ENCODE results near the gene NRP2.

Gene NRP2, protein sequence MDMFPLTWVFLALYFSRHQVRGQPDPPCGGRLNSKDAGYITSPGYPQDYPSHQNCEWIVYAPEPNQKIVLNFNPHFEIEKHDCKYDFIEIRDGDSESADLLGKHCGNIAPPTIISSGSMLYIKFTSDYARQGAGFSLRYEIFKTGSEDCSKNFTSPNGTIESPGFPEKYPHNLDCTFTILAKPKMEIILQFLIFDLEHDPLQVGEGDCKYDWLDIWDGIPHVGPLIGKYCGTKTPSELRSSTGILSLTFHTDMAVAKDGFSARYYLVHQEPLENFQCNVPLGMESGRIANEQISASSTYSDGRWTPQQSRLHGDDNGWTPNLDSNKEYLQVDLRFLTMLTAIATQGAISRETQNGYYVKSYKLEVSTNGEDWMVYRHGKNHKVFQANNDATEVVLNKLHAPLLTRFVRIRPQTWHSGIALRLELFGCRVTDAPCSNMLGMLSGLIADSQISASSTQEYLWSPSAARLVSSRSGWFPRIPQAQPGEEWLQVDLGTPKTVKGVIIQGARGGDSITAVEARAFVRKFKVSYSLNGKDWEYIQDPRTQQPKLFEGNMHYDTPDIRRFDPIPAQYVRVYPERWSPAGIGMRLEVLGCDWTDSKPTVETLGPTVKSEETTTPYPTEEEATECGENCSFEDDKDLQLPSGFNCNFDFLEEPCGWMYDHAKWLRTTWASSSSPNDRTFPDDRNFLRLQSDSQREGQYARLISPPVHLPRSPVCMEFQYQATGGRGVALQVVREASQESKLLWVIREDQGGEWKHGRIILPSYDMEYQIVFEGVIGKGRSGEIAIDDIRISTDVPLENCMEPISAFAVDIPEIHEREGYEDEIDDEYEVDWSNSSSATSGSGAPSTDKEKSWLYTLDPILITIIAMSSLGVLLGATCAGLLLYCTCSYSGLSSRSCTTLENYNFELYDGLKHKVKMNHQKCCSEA

DNA sequence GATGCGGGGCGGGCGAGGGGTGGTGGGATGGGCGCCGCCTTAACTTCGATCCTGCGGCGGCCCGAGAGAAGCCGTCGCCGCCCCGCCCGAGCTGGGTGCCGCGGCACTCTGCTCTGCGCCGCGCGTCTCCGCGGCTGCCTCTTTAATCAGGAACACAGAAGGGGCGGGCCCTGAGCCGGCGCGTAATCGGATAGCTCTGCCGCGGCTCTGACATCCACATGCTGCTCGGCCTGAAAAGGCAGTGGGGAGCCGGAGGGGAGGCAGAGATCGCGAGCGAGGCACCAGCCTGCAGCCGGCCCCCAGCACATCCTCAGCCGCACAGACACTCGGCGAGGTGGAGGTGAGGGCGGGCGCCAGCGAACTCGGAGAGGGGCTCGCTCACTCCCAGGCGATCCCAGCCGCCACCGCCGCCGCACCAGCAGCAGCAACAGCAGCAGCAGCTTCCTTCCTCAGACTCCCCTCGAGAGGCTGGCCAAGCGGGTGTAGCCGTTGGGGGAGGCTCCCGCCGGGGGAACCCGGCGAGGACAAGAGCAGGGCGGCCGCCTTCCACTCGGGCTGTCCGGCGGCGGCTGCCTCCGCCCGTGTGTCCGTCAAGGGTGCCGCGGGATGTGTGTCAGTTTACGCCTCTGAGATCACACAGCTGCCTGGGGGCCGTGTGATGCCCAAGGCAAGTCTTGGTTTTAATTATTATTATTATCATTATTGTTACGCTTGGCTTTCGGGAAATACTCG is at the start of gene NRP2:
NRP2 (plus strand) TSS at position 263 of the 732 bp plus-strand sequence. CDS start 790 bp downstream, outside the sequence.
- DNase-seq, result peak; percentile 69

DNA sequence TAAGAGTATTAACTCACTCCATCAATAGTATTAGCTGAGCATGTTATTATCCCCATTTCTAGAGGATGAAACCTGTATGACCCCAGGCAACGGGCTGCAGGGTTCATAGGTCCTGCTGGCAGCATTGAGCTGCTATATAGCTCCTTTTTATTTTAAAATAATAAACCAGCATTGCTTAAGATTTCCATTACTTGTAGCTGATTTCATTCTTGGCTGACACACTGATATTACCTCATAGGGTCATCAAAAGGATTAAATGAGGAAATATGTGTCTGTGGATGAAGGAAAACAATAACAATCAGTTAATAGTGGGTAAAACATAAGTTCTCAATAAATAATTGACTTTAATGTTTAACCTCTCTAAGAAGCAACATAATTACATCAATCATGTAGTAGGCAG is 48.3 kb upstream of the NRP2 start:
- no peak for DNase-seq

DNA sequence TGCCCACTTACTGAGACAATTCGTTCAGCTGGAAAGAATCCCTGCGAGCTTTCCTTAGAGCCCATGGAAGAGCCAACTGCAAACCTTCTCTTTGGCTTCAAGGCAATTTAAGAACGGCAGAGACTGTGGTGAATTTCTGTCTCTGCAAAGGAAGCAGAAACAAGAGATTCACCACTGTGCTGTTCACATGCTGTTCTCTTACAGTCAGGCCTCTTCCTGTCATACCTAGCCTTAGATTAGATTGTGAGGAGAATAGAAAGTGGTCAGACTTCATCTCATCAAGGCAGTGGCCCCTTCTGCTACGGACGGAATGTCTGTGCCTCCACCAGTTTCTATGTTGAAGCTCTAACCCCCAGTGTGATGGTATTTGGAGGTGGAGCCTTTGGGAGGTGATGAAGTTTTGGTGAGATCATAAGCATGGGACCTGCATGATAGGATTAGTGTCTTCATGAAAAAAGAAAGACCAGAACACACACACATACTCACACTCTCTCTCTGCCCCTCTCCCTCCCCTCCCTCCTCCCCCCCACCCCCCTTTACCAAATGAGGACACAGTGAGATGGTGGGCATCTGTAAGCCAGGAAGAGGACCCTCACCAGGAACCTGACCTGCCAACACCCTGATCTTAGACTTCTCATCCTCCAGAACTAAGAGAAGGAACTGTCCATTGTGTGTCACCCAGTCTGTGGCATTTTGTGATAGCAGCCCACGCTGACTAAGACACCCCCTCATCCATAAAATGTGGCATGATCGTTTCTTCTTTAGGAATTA is 45.6 kb upstream of the NRP2 start:
- DNase-seq, result no peak

DNA sequence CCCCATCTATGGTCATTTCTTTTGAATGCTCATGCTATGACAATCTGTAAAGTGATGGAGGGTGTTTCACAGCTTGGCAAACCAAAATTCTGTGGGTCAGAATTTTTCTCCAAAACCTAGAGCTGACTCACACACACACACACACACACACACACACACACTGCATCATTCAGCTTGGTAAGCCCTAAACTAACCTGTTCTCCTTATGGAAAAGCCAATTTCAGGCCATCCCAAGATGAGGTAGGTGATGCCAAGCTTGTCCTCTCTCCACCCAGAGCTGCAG is 45.0 kb upstream of the NRP2 start:
- no peak for DNase-seq

DNA sequence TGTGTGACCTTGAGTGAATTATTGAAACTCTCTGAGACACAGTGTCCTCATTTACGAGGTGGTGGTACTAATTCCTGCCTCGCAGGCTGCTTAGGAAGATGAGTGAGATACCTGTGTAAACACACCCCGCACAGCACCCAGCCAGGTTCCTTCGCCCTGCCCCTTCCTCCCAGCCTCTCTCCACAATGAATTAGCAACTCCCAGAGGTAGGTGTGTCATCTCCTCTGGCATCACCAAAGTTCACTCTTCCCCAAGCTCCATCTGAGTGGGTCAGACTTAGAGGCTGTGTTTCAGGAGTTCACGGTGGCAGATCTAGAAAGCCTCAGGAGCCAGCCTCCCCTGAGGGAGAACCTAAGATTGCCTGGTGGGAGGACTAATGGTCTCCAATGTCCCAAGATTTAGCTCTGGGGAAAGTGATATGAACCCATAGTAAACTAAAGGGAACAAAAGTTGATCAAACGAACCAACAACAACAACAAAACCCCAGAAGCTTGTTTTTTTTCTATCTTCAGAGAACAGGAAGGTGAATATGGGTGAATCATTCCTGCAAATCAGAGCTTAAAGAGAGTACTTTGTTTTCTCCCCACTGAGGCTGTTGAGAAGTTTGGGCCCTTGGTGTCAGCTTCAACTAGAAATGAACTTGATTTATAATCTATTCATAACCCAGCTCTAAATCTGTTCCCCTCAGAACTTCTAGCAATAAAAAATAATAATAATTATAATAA is 44.4 kb upstream of the NRP2 start:
- no peak for DNase-seq

DNA sequence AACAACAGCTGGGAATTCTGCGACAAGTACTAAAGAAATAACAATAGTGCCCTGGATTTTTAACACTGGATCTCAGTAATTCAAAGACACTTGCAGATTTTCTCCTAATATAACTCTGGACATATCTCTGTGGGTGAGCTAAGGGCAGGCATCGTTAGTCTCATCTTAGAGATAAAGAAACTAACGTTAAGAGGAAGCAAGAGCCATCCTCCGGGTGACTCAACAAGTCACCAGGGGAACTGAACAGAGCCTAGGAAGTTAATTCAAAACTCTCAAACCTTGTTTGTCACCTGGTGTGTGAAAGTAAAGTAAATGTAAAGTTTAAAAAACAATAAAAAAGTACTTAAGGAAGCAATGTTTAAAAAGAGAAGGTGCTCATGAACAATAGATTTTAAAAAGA is 41.6 kb upstream of the NRP2 start:
- DNase-seq, result no peak

DNA sequence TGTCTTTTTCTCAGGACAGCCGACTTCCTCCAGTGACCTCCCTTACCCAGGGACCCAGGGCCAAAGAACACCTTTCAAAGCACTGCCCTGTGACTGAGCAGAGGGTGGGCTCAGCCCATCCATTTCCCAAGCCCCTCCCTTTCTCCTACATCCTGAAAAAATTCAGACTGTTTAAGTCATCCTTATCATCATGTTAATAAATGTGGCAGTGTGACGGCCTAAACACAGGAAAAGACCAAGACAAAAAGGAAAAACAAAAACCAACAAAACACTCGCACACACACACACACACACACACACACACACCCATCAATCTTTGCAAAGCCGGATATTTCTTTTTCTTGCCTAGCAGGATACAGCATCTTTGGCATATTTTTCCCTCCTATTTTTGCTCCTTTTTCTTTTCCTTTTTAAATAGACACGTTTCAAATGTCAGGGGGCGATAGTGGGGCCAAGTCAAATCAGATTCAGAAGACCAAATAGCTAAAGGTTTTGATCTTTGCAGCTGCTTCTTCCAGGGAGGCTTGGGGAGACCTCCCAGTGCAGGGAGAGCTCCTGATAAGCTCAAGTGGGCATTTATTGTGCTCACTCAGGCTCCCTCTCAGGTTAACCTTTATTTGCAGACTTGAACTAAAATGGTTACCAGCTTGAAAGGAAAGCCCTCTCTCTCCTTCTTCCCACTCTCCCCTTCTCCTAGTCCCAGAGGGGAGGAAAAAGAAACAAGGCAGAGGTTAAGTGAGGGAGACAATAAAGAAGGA is 39.5 kb upstream of the NRP2 start:
- no peak for DNase-seq

DNA sequence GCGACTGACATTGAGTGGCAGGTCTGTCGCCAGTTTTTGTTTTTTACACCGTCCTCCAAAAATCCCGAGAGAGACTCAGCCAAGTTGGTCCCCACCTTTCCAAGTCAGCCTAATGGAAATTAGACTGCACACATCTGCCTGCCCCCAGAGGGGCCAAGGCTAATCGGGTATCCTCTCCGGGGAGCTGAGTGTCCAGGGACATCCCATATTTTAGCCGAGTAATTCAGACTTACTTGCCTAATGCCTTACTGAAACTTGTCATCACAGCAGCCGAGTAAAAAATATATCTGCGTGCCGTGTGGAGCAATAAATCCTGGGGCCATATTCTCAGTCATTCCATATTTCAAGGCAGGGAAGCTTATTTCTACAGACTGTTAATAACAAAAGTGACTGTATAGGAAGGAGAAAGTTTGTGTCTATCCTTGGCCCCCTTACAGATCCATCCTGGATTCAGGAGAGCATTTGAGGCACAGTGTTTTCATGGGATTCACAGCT is 38.9 kb upstream of the NRP2 start:
- DNase-seq, result no peak

DNA sequence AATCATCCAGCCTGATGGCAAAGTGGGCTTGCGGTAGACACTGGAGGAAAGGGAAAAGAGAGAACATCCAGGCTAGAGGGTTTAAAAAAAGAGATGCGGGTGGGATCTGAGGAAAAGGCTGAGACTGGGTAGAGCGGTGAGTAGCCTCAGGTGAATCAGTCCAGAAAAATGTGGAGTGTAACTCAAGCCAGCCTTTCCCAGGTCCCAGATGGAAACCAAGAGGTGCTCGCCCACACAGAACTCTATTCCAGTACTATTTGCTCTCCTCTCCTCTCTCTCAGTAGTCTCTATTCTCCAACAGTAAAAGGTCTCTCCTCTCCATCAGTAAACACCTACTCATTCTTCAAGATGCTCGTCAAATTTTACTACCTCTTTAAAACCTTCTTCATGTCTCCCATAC is 38.3 kb upstream of the NRP2 start:
- DNase-seq, result no peak

DNA sequence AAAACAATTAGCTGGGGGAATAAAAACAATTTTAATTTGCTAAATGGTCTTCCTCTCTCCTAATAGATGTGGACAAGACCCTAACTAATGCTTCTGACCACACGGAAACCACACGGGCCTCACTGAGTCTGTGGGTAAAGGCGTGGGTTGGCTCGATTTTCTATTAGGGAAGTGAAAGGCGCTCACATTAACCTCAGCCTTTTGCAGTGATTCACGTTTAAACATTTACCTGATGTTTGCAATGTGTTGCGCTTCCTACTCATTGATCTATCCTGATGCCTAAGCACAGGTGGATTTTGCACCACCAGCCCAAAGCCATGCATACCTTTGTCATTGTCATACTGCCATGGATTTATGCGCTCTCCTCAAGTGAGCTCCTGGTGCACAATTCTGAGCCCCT is 35.6 kb upstream of the NRP2 start:
- DNase-seq, result no peak

DNA sequence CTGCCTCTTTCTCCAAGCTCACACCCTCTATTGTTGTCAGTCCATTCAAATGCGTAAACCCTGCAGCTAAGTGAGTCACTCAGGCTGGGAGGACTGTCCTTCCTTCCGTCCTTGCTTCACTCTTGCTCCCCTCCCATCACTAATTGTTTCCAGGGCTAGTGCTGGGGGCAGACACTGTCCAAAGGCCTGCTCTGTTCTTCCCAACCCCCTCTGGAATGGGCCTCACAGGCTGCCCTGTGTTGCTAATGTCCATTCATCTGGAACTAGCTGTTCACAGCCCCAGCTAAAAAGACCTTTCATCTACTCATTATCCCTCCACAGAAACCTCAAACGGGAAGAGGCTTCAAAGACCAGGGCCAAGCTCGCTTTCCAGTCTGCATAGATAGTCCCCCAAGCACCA is 31.9 kb upstream of the NRP2 start:
- DNase-seq, result no peak

DNA sequence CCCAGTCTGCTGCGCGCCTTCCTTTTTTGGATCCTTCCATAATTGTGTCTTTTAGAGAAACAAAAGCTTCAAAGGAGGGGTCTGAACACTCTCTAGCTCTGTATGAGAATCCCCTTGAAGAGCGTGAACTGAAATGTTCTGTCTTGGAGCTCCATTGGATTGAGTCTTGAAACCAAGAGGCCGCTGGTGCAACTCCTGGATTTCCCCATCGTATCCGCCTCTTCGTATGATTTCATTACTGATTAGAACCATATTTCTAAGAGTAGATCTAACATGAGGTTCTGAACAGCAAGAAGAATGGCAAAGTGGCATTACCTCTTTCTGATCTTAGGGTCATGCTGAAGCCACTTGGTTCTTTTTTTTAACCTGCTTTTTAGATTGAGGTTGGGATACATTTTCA is 31.4 kb upstream of the NRP2 start:
- no peak for DNase-seq

DNA sequence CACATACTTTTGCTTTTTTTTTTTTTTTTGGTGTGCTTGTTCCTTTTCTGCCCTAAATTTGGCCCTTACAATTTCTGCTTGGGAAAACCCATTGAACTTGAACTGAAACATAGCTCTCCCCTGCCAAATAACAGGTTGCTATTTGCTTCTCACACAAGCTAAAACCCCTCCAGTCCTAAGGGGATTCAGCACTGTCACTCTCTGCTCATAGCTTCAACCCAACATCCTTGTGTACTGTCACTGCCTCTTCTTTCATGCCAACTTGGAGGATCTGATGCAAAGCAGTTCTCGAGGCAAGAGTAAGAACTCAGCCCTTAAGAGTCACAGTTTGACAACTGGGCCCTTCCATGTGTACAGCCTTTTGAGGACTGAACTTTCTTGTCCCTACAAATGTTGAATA is 30.6 kb upstream of the NRP2 start:
- DNase-seq, result no peak

DNA sequence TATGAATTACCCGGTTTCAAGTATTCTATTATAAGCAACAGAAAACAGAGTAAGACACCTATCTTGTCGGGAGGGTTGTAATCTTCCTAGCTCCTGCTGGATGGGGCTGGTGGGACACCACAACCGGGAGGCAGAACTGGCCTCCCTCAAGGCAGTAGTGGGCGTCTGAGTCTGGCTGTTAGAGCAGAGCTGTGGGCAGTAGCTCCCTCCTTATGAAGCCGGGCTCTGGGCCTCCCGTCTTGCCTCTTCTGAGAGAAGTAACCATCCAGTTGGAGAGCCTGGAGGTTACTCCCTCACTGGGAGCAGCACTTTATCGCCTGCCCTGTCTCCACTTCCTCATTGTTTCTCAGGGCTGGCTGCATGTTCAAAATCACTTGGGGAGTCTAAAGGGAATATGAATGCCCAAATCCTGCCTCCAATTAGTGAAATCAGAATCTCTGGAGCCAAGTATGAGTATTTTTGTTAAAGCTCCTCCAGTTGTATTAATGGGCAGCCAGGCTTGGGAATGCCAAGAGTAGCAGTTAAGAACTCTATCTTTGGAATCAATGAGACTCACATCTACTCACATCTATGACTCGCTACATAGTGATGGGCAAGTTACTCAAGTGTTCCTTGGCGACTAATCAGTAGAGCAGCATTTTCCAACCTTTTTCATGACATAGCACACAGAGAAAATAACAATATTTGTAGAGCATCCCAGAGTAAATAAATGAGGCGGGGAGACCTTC is 27.3 kb upstream of the NRP2 start:
- no peak for DNase-seq

DNA sequence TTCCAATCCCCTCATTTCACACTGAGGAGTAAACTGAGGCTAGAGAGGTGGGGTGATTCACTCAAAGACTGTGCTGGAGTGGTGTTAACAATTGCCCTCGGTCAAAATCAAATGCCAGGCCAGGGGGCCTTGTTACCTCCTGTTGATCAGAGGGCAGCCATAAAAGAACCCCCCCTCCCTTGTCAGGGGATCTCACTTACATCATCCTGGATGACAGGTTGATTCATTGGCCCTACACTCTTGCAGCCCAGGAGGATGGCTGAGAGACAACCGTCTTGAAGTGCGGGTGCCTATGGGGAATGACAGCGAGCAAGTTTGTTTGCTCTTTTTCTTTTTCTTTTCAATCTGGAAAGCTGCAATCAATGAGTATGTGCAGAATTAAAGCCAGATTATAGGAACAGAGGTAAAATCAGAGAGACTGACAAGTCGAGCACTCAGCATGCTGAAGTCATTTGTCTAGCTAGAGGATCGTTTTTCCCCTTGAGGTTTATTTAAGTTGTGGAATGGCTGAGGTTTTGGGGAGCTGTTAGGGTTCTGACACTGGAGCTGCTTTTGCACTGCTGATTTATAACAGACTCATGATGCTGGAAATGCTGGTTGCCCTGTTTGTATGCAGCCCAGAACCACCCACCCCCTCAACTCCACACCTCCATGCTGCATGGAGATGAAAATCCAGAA is 26.4 kb upstream of the NRP2 start:
- no peak for DNase-seq

DNA sequence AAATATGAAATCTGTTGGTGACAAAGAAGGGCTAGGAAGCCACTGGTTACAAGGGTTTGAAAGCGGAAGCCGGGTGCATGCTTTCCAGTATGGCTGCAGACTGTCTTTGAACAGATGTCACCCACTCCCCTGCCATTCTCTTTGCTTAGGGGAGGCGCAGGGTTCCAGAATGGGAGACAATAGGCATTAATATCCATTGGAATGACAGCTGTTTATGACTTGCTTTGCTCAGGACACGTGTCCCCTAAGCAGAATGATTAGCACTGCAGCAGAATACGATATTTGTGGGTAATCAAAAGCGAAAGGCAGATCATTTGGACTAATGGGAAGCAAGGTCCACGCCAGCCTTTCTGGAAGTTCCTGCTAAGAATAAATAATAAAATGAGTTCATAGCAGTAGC is 25.8 kb upstream of the NRP2 start:
- no peak for DNase-seq

DNA sequence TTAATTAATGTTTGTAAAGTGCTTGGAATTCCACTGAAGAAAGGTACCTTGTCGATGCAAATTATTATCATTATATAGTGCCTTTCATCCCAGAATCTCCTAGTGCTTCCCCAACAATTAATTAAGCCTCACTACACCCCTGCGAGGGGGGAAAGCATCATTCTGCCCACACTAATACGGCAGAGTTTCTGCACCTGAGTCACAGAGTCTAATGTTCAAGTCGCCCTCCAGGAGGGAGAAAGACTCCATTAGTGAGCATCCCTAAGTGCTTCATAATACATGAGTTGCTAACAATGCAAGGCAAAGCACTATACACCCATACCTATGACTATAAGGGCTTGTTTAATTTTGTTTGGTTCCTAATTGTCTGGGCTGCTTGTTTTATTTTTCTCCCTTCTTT is 25.4 kb upstream of the NRP2 start:
- DNase-seq, result no peak

DNA sequence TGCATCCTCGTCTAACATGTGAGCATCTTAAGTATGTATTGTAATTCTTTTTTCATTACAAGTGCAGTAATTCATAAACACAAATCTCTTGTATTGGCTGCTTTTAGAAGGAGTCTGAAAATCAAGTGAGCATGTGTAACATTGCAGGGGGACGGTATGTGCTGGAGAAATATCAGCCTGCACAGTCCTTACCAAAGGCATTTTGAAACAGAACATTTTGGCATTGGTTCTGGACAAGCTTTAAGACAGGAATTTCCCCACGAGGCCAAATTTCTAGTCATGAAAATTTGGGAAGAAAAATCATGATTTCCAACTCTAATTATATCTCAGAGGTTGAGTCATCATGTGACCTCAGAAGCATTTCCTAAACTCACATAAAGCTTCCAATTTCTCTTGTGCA is 24.7 kb upstream of the NRP2 start:
- DNase-seq, result no peak

DNA sequence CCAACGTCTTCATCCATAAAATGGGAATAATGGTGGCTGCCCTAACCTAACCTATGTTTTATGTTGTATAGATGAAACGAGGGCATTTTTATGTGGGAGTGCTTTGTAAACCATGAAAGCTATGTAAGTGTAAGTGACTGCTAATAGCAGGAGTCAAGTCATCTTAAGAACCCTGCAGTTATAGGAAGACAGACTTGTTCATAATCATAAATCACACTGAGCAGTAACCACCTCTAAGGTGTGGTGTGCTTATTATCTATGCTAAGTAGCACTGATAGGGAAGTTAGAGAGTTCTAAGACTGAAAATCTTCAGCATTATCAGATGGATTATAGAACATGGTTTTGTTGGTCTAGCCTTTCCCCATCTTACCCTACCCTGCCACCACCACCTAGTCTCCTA is 24.2 kb upstream of the NRP2 start:
- DNase-seq, result no peak

DNA sequence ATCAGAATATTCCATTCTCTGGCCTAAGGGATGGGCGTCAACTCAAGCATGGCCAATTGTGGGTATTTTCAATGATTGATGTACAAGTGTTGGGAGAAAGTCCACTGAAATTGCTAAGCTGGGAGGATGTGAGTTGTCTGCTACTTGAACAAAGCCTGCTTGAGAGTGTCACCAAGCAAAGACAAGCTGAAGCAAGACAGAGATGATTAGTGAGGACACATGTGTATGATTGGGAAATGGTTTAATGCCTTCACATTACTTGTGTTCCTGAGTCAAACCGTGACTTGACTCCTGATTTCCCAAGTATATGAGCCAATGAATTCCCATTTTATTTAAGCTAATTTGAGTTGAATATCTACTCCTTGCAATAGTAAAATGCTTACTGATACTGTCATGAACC is 23.7 kb upstream of the NRP2 start:
- no peak for DNase-seq

All from stimulated activated CD8-positive, alpha-beta memory T cell treated with anti-CD3 and anti-CD28 coated beads, Interleukin-4, amount 100 ng/mL, for 48 hours (primary cell).